ENCODE data around the gene OBP2B.
"Not testable (repeated sequence)": the region's sequence is repeated elsewhere in the genome, so short reads cannot be mapped to it uniquely, and the experiment has no call there.

The OBP2B gene

DNA sequence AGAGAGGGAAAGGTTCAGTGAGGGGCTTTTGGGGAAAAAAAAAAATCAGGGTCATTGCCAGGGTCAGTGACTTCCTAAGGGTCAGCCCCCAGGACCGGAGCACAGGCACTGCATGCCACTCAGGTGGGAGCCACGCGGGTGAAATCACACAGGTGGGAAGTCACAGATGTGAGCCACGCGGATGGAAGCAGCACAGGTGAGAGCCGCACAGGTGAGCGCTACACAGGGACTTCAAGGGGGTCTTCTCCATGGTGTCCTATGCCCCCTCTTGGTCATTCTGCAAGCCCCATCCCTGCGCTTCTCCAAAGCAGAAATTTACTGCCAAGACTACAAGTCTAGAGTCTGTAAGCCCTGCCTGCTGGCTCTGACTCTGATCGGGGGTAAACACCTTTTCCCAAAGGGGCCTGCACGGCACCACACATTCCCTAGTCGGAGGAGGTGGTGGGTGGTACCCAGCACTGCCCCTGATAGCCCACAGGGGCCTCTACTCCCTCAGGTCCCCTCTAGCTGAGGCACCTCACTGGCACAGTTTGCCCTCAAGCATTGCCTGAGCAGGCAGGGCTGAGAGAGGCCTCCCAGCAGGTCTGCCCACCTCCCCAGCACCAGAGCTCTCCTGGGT is 18.3 kb upstream of the OBP2B start:
- Histone ChIP-seq H3K4me3 (ENCODE audit: low read depth, low read length) (no peak overlapping the region), H3K4me1 (peaks cover 6% of the 10 kb centered on the region), H3K36me3 (no peaks in the 10 kb centered on the region), H3K27me3 (no peaks in the 10 kb centered on the region), H3K9me3 (no peaks in the 10 kb centered on the region)
- TF ChIP-seq, protein P1, sequence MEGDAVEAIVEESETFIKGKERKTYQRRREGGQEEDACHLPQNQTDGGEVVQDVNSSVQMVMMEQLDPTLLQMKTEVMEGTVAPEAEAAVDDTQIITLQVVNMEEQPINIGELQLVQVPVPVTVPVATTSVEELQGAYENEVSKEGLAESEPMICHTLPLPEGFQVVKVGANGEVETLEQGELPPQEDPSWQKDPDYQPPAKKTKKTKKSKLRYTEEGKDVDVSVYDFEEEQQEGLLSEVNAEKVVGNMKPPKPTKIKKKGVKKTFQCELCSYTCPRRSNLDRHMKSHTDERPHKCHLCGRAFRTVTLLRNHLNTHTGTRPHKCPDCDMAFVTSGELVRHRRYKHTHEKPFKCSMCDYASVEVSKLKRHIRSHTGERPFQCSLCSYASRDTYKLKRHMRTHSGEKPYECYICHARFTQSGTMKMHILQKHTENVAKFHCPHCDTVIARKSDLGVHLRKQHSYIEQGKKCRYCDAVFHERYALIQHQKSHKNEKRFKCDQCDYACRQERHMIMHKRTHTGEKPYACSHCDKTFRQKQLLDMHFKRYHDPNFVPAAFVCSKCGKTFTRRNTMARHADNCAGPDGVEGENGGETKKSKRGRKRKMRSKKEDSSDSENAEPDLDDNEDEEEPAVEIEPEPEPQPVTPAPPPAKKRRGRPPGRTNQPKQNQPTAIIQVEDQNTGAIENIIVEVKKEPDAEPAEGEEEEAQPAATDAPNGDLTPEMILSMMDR (IDR thresholded peaks at IDR 0.05; ENCODE audit: low read depth, low read length) = no peak
- no peak for DNase-seq

DNA sequence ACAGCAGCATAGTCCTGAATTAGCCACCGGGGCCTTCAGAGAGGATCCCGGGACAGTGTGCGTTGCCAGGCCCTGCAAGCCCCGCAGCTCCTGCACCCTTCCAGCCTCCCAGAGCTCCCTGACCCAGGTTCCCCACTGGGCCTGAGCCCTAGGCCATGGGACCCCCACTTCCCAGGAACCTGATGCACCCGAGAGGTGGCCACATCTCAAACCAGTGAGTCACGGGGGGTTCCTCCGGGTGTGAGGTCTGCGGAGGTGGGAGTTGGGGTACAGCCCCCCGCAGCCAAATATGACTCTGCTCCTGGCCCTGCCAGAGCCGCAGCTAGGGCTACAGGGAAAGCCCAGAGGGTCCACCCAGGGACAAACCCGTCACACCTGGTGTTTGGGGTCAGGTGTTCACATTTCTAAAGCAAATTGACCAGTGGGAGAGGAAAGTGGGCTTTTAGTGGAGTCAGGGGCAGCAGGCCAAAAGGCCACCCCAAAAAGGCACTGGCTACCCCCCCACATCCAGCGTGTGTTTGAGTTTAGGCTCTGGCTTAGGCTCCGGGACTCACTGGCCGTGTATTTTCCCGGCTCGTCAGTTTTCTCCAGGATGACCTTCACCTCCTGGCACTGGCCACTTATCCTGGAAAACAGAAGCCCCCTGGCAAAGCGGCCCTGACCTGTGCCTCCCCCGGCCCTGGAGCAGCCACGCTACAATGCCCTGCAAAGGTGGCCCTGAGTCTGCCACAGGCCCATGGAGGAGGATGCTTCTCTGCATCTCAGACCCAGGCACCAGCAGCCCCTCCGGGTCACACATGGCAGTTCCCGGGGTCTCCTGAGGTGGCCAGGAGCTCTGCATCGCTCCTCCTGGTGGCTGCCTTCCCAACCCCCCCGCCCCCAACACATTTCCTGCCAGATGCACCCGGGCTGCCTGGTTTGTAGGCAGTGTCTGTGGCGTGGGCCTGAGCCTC is 17.4 kb upstream of the OBP2B start:
- Histone ChIP-seq H3K27me3 (no peaks in the 10 kb centered on the region), H3K9me3 (no peaks in the 10 kb centered on the region), H3K36me3 (no peaks in the 10 kb centered on the region), H3K4me1 (peaks cover 6% of the 10 kb centered on the region), H3K4me3 (ENCODE audit: low read depth, low read length) (no peak overlapping the region)
- TF ChIP-seq, protein P1 (IDR thresholded peaks at IDR 0.05; ENCODE audit: low read depth, low read length) = peak; percentile 17; the same call in 1 of the 2 replicates
- DNase-seq = peak; percentile 60

DNA sequence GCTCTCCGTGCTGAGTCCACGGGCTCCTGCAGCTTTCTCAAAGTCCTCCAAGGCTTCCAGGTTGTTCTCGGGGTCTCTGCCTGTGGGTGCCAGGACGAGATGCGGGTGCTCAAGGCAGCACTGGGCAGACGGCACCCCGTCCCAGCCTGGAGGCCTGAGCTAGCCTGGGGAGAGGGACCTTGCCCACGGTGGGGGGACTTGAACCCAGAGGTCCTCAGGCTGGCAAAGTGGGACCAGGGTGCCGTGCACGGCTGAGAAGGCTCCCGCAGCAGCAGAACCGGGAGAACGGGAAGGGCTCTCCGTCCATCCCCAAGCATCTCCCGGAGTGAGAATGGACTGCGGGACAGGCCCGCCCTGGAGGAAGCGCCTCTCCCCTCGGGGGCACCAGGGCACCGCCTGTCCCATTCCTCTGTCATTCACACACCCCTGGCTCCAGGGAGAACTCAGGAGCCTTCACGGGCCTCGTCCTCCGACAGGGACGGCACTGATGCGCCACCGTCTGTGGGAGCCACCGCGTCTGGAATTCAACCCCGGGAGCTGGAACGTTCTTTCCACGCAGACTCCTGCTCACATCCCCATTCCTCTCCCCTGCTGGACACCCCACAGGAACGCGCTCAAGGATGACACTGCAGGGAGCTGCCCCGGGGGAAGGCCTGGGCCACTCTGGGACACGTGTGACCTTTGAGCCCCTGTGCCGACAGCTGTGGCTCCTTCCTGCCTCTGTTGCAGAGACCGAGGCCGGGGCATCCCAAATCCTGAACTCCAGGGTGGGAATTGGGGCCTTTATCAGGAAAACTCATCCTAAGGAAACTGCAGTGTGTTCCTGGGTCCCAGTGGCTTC is 16.3 kb upstream of the OBP2B start:
- H3K4me1 ChIP-seq = peaks cover 6% of the 10 kb centered on the region
- no peak for DNase-seq
- no peak overlapping the region for H3K4me3 ChIP-seq (ENCODE audit: low read depth, low read length)
- H3K36me3 ChIP-seq = no peaks in the 10 kb centered on the region
- no peaks in the 10 kb centered on the region for H3K9me3 ChIP-seq
- H3K27me3 ChIP-seq = no peaks in the 10 kb centered on the region
- TF ChIP-seq, protein P1 (IDR thresholded peaks at IDR 0.05; ENCODE audit: low read depth, low read length) = no peak

- TF ChIP-seq, protein P1 (IDR thresholded peaks at IDR 0.05; ENCODE audit: low read depth, low read length) = no peak
- DNase-seq = no peak
- Histone ChIP-seq H3K36me3 (no peaks in the 10 kb centered on the region), H3K27me3 (no peaks in the 10 kb centered on the region), H3K4me1 (peaks cover 6% of the 10 kb centered on the region), H3K9me3 (no peaks in the 10 kb centered on the region), H3K4me3 (ENCODE audit: low read depth, low read length) (no peak overlapping the region)
Observed at GRCh38 chr9:133224762-133225161, 15.7 kb upstream of the OBP2B start.

- H3K9me3 ChIP-seq; H3K4me3 ChIP-seq (ENCODE audit: low read depth, low read length); H3K4me1 ChIP-seq; H3K36me3 ChIP-seq; DNase-seq; H3K27me3 ChIP-seq: not testable (repeated sequence)
Observed at GRCh38 chr9:133223159-133223756, 14.2 kb upstream of the OBP2B start.

GRCh38 chr9:133221994-133222393 is 12.9 kb upstream of the OBP2B start:
- H3K4me1 ChIP-seq; DNase-seq; H3K4me3 ChIP-seq (ENCODE audit: low read depth, low read length); H3K9me3 ChIP-seq; H3K36me3 ChIP-seq; H3K27me3 ChIP-seq: not testable (repeated sequence)

Measured in BE2C (cell line).